Epithelial cell of esophagus (primary cell): ENCODE results near the gene YAE1.

ENCODE experiments used
- DNase-seq: peaks from one replicate; pipeline ENCODE4 v3.0.0; 2010; ENCODE audit warnings: low read depth
- H3K4me3 ChIP-seq: 2 replicates; pipeline ENCODE4 v1.5.1; 2011; ENCODE audit warnings: mild to moderate bottlenecking, low read length, control low read depth
- TF ChIP-seq, protein P1 (sequence below): IDR thresholded peaks from 2 replicates; pipeline ENCODE4 v1.5.1; 2011; ENCODE audit warnings: low read depth, mild to moderate bottlenecking, low read length, control low read depth, inconsistent platforms; ENCODE audit not compliant: insufficient read depth; ENCODE audit errors: missing control alignments

Gene YAE1, protein sequence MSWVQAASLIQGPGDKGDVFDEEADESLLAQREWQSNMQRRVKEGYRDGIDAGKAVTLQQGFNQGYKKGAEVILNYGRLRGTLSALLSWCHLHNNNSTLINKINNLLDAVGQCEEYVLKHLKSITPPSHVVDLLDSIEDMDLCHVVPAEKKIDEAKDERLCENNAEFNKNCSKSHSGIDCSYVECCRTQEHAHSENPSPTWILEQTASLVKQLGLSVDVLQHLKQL

GRCh38 chr7:39566023-39566921 lies at the start of gene YAE1:
YAE1 (plus strand) TSS chr7:39566404; CDS start chr7:39566419, 15 bp downstream.
- TF ChIP-seq, protein P1, sequence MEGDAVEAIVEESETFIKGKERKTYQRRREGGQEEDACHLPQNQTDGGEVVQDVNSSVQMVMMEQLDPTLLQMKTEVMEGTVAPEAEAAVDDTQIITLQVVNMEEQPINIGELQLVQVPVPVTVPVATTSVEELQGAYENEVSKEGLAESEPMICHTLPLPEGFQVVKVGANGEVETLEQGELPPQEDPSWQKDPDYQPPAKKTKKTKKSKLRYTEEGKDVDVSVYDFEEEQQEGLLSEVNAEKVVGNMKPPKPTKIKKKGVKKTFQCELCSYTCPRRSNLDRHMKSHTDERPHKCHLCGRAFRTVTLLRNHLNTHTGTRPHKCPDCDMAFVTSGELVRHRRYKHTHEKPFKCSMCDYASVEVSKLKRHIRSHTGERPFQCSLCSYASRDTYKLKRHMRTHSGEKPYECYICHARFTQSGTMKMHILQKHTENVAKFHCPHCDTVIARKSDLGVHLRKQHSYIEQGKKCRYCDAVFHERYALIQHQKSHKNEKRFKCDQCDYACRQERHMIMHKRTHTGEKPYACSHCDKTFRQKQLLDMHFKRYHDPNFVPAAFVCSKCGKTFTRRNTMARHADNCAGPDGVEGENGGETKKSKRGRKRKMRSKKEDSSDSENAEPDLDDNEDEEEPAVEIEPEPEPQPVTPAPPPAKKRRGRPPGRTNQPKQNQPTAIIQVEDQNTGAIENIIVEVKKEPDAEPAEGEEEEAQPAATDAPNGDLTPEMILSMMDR, result no peak

DNA sequence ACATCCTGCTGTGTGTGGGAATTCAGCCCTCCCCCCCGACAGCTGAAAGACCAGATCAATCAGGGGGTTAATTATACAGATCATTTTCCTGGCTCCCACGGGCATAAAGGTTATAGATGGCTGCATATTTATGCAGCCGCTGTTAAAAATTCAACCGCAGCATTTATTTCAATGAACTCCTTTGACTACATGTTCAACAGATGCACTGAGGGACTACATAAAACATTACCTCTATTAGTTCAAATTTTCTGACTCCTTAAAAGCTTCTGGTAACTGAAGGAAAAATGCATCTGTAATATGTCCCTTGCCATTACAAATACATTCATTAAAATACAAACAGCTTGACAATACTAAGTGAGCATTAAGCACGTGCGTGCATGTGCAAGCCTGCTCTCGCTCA lies 49.7 kb upstream of the YAE1 start:
- TF ChIP-seq, protein P1, result no peak
- DNase-seq, result no peak
- no peak overlapping the region for H3K4me3 ChIP-seq

More at GRCh38 chr7:39566023-39566921, at the start of gene YAE1:
- peak; percentile 74 for DNase-seq
- peak within 1 kb of the TSS; percentile 94 for H3K4me3 ChIP-seq

- no peak overlapping the region for H3K4me3 ChIP-seq
- TF ChIP-seq, protein P1, result no peak
- DNase-seq, result no peak
These were observed 49.0 kb upstream of the YAE1 start for GRCh38 chr7:39517240-39517639.

DNA sequence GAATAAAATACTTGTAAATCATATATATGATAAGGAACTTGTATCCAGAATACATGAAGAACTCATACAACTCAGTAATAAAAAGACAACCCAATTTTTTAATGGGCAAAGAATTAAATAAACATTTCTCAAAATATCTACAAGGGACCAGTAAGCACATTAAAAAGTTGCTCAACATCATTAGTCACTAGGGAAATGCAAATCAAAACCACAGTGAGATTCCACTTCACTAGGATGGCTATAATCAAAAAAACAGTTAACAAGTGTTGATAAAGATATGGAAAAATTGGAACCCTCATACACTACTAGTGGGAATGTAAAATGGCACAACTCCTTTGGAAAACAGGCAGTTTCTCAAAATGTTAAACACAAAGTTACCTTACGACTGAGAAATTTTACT lies 40.3 kb upstream of the YAE1 start:
- peak; percentile 21 for DNase-seq
- TF ChIP-seq, protein P1, result no peak
- H3K4me3 ChIP-seq, result no peak overlapping the region

DNA sequence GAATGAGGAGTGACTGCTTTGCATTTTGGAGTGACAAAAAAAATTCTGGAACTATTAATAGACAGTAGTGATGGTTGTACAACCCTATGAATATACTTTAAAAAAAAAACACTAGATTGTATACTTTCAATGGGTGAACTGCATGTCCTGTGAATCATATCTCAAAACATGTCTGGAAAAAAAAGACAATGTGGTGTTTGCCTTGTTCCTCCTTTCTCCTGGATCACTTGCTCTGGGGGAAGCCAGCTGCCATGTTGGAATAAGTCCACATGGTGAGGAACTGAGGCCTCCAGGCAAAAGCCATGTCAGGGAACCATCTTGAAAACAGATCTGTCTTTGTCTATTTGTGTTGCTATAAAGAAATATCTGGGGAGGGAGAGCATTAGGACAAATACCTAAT lies 39.5 kb upstream of the YAE1 start:
- no peak overlapping the region for H3K4me3 ChIP-seq
- DNase-seq, result no peak
- TF ChIP-seq, protein P1, result no peak

DNA sequence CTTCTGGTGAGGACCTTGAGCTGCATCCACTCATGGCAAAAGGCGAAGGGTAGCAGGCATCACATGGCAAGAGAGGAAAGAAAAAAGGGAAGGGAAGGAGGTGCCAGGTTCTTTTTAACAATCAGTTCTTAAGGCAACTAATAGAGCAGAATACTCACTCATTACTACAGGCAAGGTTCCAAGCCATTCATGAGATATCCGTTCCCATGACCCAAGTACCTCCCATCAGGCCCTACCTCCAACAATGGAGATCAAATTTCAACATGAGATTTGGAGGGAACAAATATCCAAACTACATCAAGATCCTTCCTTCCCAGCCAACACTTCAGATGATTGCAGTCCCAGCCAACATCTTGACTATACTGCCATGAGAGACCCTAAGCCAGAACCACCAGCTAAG lies 38.9 kb upstream of the YAE1 start:
- TF ChIP-seq, protein P1, result no peak
- no peak for DNase-seq
- H3K4me3 ChIP-seq, result no peak overlapping the region
